Measurements from ENCODE around the gene PLIN4. TPM values are rescaled to one million over a fixed set of nuclear protein-coding genes. Genes with fewer than 3 reads are reported as not detected.

The PLIN4 gene
- total and polyA plus RNA-seq, 2 experiments from 2014 or later = 0.08 TPM; not detected in 1

DNA sequence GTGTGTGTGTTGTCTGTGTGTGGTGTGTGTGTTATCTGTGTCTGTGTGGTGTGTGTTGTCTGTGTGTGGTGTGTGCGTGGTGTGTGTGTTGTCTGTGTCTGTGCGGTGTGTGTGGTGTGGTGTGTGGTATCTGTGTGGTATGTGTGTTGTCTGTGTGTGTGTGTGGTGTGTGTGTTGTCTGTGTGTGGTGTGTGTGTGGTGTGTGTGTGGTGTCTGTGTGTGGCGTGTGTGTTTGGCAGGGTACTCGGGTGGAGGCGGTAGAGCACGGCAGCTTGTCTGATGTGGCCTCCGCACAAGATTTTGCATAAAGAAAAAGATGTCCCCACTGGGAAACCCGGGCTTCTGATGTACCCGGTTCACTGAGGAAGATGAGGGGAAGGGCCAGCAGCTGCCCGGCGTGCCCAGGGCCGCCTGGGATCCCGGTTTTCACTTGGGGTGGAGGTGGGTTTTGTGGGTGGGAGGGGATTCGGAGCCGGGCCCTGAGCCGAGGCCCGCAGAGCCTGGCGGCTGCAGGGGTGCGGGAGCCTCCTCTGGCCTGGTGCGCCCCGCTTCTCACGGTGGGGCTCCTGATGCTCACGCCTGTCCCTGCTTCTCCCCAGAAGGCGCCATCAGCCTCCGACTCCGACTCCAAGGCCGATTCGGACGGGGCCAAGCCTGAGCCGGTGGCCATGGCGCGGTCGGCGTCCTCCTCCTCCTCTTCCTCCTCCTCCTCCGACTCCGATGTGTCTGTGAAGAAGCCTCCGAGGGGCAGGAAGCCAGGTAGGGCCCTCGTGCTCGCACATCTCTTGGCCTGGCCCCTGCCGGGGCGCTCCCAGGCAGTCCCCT is 25.0 kb downstream of the PLIN4 start:
- Histone ChIP-seq H3K9ac (no peak overlapping the region), H3K4me3 (no peak overlapping the region), H3F3A (ENCODE audit: insufficient read depth) (no peaks in the 10 kb centered on the region), H3K9me2 (ENCODE audit: insufficient read depth) (no peaks in the 10 kb centered on the region), H3K27ac (no peak overlapping the region), H4K20me1 (ENCODE audit: insufficient read depth) (no peaks in the 10 kb centered on the region), H3K36me3 (ENCODE audit: low read depth) (peaks cover 4% of the 10 kb centered on the region; the same call in 1 of the 2 replicates), H3K4me1 (ENCODE audit: insufficient read depth) (no peaks in the 10 kb centered on the region), H2AFZ (no peak overlapping the region), H3K79me2 (ENCODE audit: insufficient read depth) (no peaks in the 10 kb centered on the region), H3K9me3 (ENCODE audit: low read depth) (no peaks in the 10 kb centered on the region), H3K4me2 (ENCODE audit: unreplicated experiment) (no peak overlapping the region), H3K27me3 (replicated peaks; ENCODE audit: insufficient read depth) (no peaks in the 10 kb centered on the region)
- TF ChIP-seq EZH2phosphoT487 (IDR thresholded peaks at IDR 0.05; ENCODE audit: insufficient read depth, low read depth) (no peak), EZH2 (IDR thresholded peaks at IDR 0.05; ENCODE audit: insufficient read depth, poor library complexity, severe bottlenecking) (no peak)
- WGBS, 2 experiments (ENCODE audit: low coverage in 1 of 2, low lambda C conversion rate in 2 of 2, missing lambda C conversion rate in 2 of 2) = 94 to 95% methylated on average over 32 to 41 of the region's 41 CpGs
- DNase-seq = no peak
- in situ Hi-C loops (cut with MboI) = no loop called here

GRCh38 chr19:4492337-4493103 is 25.8 kb downstream of the PLIN4 start:
- Histone ChIP-seq H2AFZ (no peak overlapping the region), H3K9me3 (ENCODE audit: low read depth) (no peaks in the 10 kb centered on the region), H3K27me3 (replicated peaks; ENCODE audit: insufficient read depth) (no peaks in the 10 kb centered on the region), H3K4me2 (ENCODE audit: unreplicated experiment) (no peak overlapping the region), H3F3A (ENCODE audit: insufficient read depth) (no peaks in the 10 kb centered on the region), H3K4me3 (no peak overlapping the region), H4K20me1 (ENCODE audit: insufficient read depth) (no peaks in the 10 kb centered on the region), H3K79me2 (ENCODE audit: insufficient read depth) (no peaks in the 10 kb centered on the region), H3K27ac (no peak overlapping the region), H3K9ac (no peak overlapping the region), H3K36me3 (ENCODE audit: low read depth) (peaks cover 4% of the 10 kb centered on the region; the same call in 1 of the 2 replicates), H3K4me1 (ENCODE audit: insufficient read depth) (no peaks in the 10 kb centered on the region), H3K9me2 (ENCODE audit: insufficient read depth) (no peaks in the 10 kb centered on the region)
- DNase-seq = no peak
- in situ Hi-C loops (cut with MboI) = no loop called here
- TF ChIP-seq EZH2 (IDR thresholded peaks at IDR 0.05; ENCODE audit: insufficient read depth, poor library complexity, severe bottlenecking) (no peak), EZH2phosphoT487 (IDR thresholded peaks at IDR 0.05; ENCODE audit: insufficient read depth, low read depth) (no peak)
- 97 to 100% methylated on average over 2 to 3 of the region's 3 CpGs for WGBS, 2 experiments (ENCODE audit: low coverage in 1 of 2, low lambda C conversion rate in 2 of 2, missing lambda C conversion rate in 2 of 2)

- no peaks in the 10 kb centered on the region for H4K20me1 ChIP-seq (ENCODE audit: insufficient read depth)
- in situ Hi-C loops (cut with MboI) = no loop called here
- no peak overlapping the region for H2AFZ ChIP-seq
- no peak overlapping the region for H3K9ac ChIP-seq
- no peaks in the 10 kb centered on the region for H3K27me3 ChIP-seq (replicated peaks; ENCODE audit: insufficient read depth)
- H3K4me3 ChIP-seq = no peak overlapping the region
- H3K36me3 ChIP-seq (ENCODE audit: low read depth) = peaks cover 4% of the 10 kb centered on the region; the same call in 1 of the 2 replicates
- no peaks in the 10 kb centered on the region for H3K9me3 ChIP-seq (ENCODE audit: low read depth)
- no peaks in the 10 kb centered on the region for H3K79me2 ChIP-seq (ENCODE audit: insufficient read depth)
- DNase-seq = no peak
- H3K4me1 ChIP-seq (ENCODE audit: insufficient read depth) = no peaks in the 10 kb centered on the region
- H3K4me2 ChIP-seq (ENCODE audit: unreplicated experiment) = no peak overlapping the region
- H3F3A ChIP-seq (ENCODE audit: insufficient read depth) = no peaks in the 10 kb centered on the region
- WGBS, 2 experiments (ENCODE audit: low coverage in 1 of 2, low lambda C conversion rate in 2 of 2, missing lambda C conversion rate in 2 of 2) = 97 to 98% methylated on average over 21 of the region's 21 CpGs
- no peak overlapping the region for H3K27ac ChIP-seq
- TF ChIP-seq EZH2 (IDR thresholded peaks at IDR 0.05; ENCODE audit: insufficient read depth, poor library complexity, severe bottlenecking) = no peak
- no peak for TF ChIP-seq EZH2phosphoT487 (IDR thresholded peaks at IDR 0.05; ENCODE audit: insufficient read depth, low read depth)
- H3K9me2 ChIP-seq (ENCODE audit: insufficient read depth) = no peaks in the 10 kb centered on the region
Measured at GRCh38 chr19:4491446-4491845, 26.8 kb downstream of the PLIN4 start.

DNA sequence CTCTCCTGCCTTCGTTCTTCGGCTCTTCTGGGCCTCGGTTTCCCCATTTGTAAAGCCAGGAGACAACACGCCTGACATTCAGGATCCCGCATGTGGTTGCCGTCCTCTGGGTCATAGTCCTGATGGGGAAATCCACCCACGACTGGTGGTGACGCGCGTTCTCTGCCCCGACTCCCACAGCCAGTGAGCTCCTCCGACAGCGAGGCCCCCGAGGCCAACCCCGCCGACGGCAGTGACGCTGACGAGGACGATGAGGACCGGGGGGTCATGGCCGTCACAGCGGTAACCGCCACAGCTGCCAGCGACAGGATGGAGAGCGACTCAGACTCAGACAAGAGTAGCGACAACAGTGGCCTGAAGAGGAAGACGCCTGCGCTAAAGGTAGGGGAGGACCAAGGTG is 29.8 kb downstream of the PLIN4 start:
- Histone ChIP-seq H3K27me3 (replicated peaks; ENCODE audit: insufficient read depth) (no peaks in the 10 kb centered on the region), H3K4me3 (no peak overlapping the region), H3K79me2 (ENCODE audit: insufficient read depth) (no peaks in the 10 kb centered on the region), H3K9me3 (ENCODE audit: low read depth) (no peaks in the 10 kb centered on the region), H3K36me3 (ENCODE audit: low read depth) (peaks cover 4% of the 10 kb centered on the region; the same call in 1 of the 2 replicates), H3K9ac (no peak overlapping the region), H3K27ac (no peak overlapping the region), H3K4me2 (ENCODE audit: unreplicated experiment) (no peak overlapping the region), H3K4me1 (ENCODE audit: insufficient read depth) (no peaks in the 10 kb centered on the region), H3K9me2 (ENCODE audit: insufficient read depth) (no peaks in the 10 kb centered on the region), H4K20me1 (ENCODE audit: insufficient read depth) (no peaks in the 10 kb centered on the region), H3F3A (ENCODE audit: insufficient read depth) (no peaks in the 10 kb centered on the region), H2AFZ (no peak overlapping the region)
- no peak for DNase-seq
- TF ChIP-seq EZH2 (IDR thresholded peaks at IDR 0.05; ENCODE audit: insufficient read depth, poor library complexity, severe bottlenecking) (no peak), EZH2phosphoT487 (IDR thresholded peaks at IDR 0.05; ENCODE audit: insufficient read depth, low read depth) (no peak)
- in situ Hi-C loops (cut with MboI) = no loop called here
- 95 to 96% methylated on average over 27 to 29 of the region's 29 CpGs for WGBS, 2 experiments (ENCODE audit: low coverage in 1 of 2, low lambda C conversion rate in 2 of 2, missing lambda C conversion rate in 2 of 2)
